Measurements from ENCODE around the gene CPEB4. TPM values are rescaled to one million over a fixed set of nuclear protein-coding genes. Genes with fewer than 3 reads are reported as not detected.
A peak's percentile ranks its signal among the peaks of the same experiment; 100 is the strongest.

Gene CPEB4
- total RNA-seq, 1 donor from 2014 or later = 12.5 TPM

GRCh38 chr5:173909199-173909598, 21.1 kb downstream of the CPEB4 start:
- H4K20me1 ChIP-seq (ENCODE audit: low read depth) = no peaks in the 10 kb centered on the region

GRCh38 chr5:173910215-173910614, 22.1 kb downstream of the CPEB4 start:
- no peak overlapping the region for H3K27ac Mint-ChIP-seq
- H3K4me2 ChIP-seq = no peak overlapping the region
- no peak overlapping the region for H3K4me3 ChIP-seq
- no peak overlapping the region for H3K27ac ChIP-seq
- no peak overlapping the region for H3K9ac ChIP-seq
- H3K9me3 Mint-ChIP-seq = no peaks in the 10 kb centered on the region
- no peaks in the 10 kb centered on the region for H3K27me3 ChIP-seq
- H3F3A ChIP-seq (ENCODE audit: low read depth) = no peaks in the 10 kb centered on the region
- peaks cover 10% of the 10 kb centered on the region for H3K4me1 Mint-ChIP-seq
- no peaks in the 10 kb centered on the region for H3K79me2 ChIP-seq (ENCODE audit: low read depth)
- no peak overlapping the region for H2AFZ ChIP-seq (replicated peaks)
- peaks cover 8% of the 10 kb centered on the region for H3K4me1 ChIP-seq
- no peak overlapping the region for H3K4me3 Mint-ChIP-seq
- no peak for DNase-seq (ENCODE audit: low spot score)
- H3K36me3 Mint-ChIP-seq = no peaks in the 10 kb centered on the region
- H3K36me3 ChIP-seq = no peaks in the 10 kb centered on the region
- H4K20me1 ChIP-seq (ENCODE audit: low read depth) = no peaks in the 10 kb centered on the region
- TF ChIP-seq EZH2 (IDR thresholded peaks at IDR 0.05) (no peak), EZH2phosphoT487 (IDR thresholded peaks at IDR 0.05) (no peak), CTCF (IDR thresholded peaks at IDR 0.05) (no peak)
- H3K27me3 Mint-ChIP-seq (ENCODE audit: insufficient read depth, low read depth) = no peaks in the 10 kb centered on the region
- no peaks in the 10 kb centered on the region for H3K9me3 ChIP-seq (ENCODE audit: low read depth)

More at GRCh38 chr5:173909199-173909598, 21.1 kb downstream of the CPEB4 start:
- Histone ChIP-seq H3K9ac (no peak overlapping the region), H3K27ac (no peak overlapping the region), H3K4me3 (no peak overlapping the region), H3K79me2 (ENCODE audit: low read depth) (no peaks in the 10 kb centered on the region), H3F3A (ENCODE audit: low read depth) (no peaks in the 10 kb centered on the region), H3K4me2 (no peak overlapping the region), H3K4me1 (peaks cover 8% of the 10 kb centered on the region), H3K36me3 (no peaks in the 10 kb centered on the region), H3K27me3 (no peaks in the 10 kb centered on the region), H2AFZ (replicated peaks) (no peak overlapping the region), H3K9me3 (ENCODE audit: low read depth) (no peaks in the 10 kb centered on the region)
- DNase-seq (ENCODE audit: low spot score) = no peak
- H3K36me3 Mint-ChIP-seq = no peaks in the 10 kb centered on the region
- TF ChIP-seq EZH2 (IDR thresholded peaks at IDR 0.05) (no peak), CTCF (IDR thresholded peaks at IDR 0.05) (no peak), EZH2phosphoT487 (IDR thresholded peaks at IDR 0.05) (no peak)
- H3K27me3 Mint-ChIP-seq (ENCODE audit: insufficient read depth, low read depth) = no peaks in the 10 kb centered on the region
- no peaks in the 10 kb centered on the region for H3K9me3 Mint-ChIP-seq
- H3K4me1 Mint-ChIP-seq = peaks cover 10% of the 10 kb centered on the region
- H3K4me3 Mint-ChIP-seq = no peak overlapping the region
- H3K27ac Mint-ChIP-seq = peak overlapping the region; percentile 5

DNA sequence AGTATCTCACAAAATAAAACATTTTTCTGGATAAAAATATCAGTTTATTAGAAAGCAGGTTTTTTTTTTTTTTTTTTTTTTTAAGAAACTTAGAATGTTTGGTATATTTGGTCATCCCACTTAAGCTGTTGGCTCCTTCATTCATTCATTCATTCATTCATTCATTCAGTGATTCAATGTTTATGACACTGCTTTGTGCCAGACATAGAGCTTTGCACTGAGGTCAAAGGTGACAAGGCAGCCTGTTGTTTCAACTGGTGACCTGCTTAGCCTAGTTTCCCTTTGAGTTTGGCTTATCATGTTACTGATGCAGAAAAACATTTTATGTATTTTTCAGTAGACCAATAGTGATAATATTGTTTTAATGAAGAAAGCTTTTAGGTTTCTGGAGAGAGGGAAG, 23.5 kb downstream of the CPEB4 start:
- Mint-ChIP-seq H3K4me3 (no peak overlapping the region), H3K36me3 (no peaks in the 10 kb centered on the region), H3K9me3 (no peaks in the 10 kb centered on the region), H3K27ac (no peak overlapping the region), H3K27me3 (ENCODE audit: insufficient read depth, low read depth) (no peaks in the 10 kb centered on the region), H3K4me1 (peaks cover 22% of the 10 kb centered on the region)
- peaks cover 8% of the 10 kb centered on the region for H3K4me1 ChIP-seq
- no peaks in the 10 kb centered on the region for H3K27me3 ChIP-seq
- no peak overlapping the region for H3K4me2 ChIP-seq
- no peak overlapping the region for H3K9ac ChIP-seq
- TF ChIP-seq EZH2phosphoT487 (IDR thresholded peaks at IDR 0.05) = no peak
- TF ChIP-seq EZH2 (IDR thresholded peaks at IDR 0.05) = no peak
- TF ChIP-seq CTCF (IDR thresholded peaks at IDR 0.05) = no peak
- no peak overlapping the region for H2AFZ ChIP-seq (replicated peaks)
- no peaks in the 10 kb centered on the region for H3F3A ChIP-seq (ENCODE audit: low read depth)
- H3K27ac ChIP-seq = no peak overlapping the region
- DNase-seq (ENCODE audit: low spot score) = no peak
- no peaks in the 10 kb centered on the region for H4K20me1 ChIP-seq (ENCODE audit: low read depth)
- H3K36me3 ChIP-seq = no peaks in the 10 kb centered on the region
- no peaks in the 10 kb centered on the region for H3K79me2 ChIP-seq (ENCODE audit: low read depth)
- H3K4me3 ChIP-seq = no peak overlapping the region
- H3K9me3 ChIP-seq (ENCODE audit: low read depth) = no peaks in the 10 kb centered on the region
